ENCODE results near the gene ACTR6. TPM values are rescaled to one million over a fixed set of nuclear protein-coding genes. Genes with fewer than 3 reads are reported as not detected.
A peak's percentile ranks its signal among the peaks of the same experiment; 100 is the strongest.

ACTR6 gene
- total RNA-seq, 1 experiment from 2014 or later, result 57.4 TPM

- no peak for DNase-seq (ENCODE audit: low read depth)
Measured at GRCh38 chr12:100266585-100266834, 65.9 kb downstream of the ACTR6 start.

- peak; percentile 97 for DNase-seq (ENCODE audit: low read depth)
Measured at GRCh38 chr12:100266835-100267602, 66.4 kb downstream of the ACTR6 start, which contains the start of the genes DEPDC4 and SCYL2. Gene DEPDC4, minus strand, starts transcription at chr12:100267079. Its CDS starts 3 bp downstream, at chr12:100267076. Gene SCYL2, plus strand, starts transcription at chr12:100267177. Its CDS starts 15,794 bp downstream, at chr12:100282971.

DNA sequence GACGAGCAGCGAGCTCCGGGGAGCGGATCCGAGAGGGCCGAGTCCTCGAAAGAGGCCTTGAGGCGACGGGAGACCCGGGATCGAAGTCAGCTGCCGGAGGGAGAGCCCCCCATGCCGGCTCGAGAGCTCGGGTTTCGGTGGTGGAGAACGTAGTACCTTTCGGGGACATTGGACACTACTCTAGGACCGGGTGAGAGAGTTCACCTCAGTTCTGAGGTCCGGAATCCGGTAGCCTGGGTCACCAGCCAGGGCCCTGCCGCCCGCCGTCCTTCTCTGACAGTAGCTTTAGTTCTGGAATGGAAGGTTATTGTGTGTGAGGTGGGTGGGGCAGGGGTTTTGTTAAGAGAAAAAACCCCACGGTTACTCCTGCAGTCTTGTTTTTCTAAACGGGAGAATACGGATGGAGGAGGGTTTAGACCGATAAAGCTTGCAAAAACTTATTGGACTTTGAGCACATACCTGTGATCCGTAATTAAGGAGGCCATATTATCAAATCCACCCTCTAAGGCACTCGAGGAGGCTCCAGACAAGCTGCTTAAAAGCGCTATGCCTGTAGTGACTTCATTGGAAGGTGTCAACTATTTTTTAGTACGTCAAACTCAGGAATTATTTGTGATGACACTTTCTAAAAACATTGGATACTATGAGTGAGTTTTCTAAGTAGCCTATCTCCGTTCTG lies 67.1 kb downstream of the ACTR6 start:
- DNase-seq (ENCODE audit: low read depth), result no peak

DNA sequence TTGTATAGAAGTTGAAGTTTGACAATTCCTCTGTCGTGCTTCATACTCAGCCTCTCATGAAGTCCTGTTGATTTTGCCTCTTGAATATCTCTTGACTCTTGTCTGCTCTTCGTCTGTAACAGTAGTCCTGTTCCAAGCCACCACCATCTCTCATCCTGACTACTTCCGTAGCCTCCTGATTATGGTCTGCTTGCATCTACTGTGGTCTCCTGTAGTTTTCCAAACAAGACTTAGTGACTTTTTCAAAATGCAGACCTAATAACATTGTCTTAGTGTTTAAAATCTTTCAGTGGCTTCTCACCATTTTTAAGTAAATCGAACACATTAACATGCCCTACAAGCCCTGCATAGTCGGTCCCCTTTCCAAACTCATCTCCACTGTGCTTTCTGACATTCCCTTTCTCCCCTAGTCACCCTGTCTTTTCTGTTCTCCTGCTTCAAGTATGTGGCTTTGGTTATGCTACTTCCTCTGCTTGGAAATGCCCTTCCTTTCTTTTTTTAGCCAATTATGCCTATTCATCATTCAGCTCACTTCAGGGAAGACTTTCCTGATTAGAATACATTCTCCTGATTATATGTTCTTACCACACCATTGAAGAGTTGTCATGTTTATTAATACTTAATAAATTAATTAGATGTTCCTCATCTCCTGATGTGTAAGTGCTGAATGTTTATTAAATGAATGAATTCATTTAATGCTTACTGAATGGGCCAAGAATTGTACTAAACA lies 68.4 kb downstream of the ACTR6 start:
- DNase-seq (ENCODE audit: low read depth), result peak; percentile 3

DNA sequence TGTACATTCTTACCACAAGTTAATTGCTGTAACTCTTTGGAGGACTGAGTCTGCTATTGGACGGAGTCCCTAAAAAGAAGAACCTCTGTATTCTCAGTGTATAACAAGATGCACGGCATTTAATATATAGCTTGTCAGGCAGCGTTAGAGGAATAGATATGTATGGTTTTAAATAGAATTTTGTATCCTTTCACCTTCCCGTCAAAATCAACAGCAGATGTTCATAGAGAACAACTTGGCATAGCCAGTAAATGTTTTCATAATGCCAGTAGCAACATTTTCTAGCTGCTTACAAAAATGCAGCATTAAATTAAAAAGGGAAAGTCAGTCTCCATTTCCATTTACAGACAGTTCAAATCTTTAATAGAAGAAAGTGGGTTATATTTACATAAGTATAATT lies 73.2 kb downstream of the ACTR6 start:
- DNase-seq (ENCODE audit: low read depth), result no peak

Other genes starting within 250 kb of the ACTR6 start
- 26.4 and 36.8 TPM in 2 replicates for gene ANKS1B, start 215.9 kb upstream of the ACTR6 start, total RNA-seq (2014; rRNA removed; shearing (Covaris generic))
- gene BLTP3B, start 57.9 kb upstream of the ACTR6 start, total RNA-seq (2014; rRNA removed; shearing (Covaris generic)), result 25.8 and 26.3 TPM in 2 replicates
- 1.1 and 2.4 TPM in 2 replicates for gene DEPDC4, start 66.3 kb downstream of the ACTR6 start, total RNA-seq (2014; rRNA removed; shearing (Covaris generic))
- gene SCYL2, start 66.4 kb downstream of the ACTR6 start, total RNA-seq (2014; rRNA removed; shearing (Covaris generic)), result 33.9 and 39.3 TPM in 2 replicates
- gene SLC17A8, start 156.3 kb downstream of the ACTR6 start, total RNA-seq (2014; rRNA removed; shearing (Covaris generic)), result not detected in 2 replicates